Neural cell (in vitro differentiated cells): ENCODE data around the gene RNLS.

ENCODE experiments used
- EP300 ChIP-seq: fragments of 450-650 bp; conservative IDR thresholded peaks from 2 replicates; pipeline ENCODE4 v1.6.1; 2014; ENCODE audit warnings: antibody characterized with exemption, mild to moderate bottlenecking, moderate library complexity; ENCODE audit not compliant: poor library complexity, severe bottlenecking
- EZH2 ChIP-seq: fragments of 200-600, 300-800 bp; shearing (Covaris generic), sonication (generic); IDR thresholded peaks from 2 replicates; pipeline ENCODE4 v1.6.1; 2014; ENCODE audit warnings: antibody characterized with exemption, low read length, borderline replicate concordance, mild to moderate bottlenecking; ENCODE audit not compliant: insufficient read depth, poor library complexity, severe bottlenecking
- MXI1 ChIP-seq: fragments of 450-650 bp; conservative IDR thresholded peaks from 2 replicates; pipeline ENCODE4 v1.6.1; 2014; ENCODE audit warnings: antibody characterized with exemption, mild to moderate bottlenecking; ENCODE audit not compliant: poor library complexity, severe bottlenecking
- POLR2AphosphoS5 ChIP-seq: IDR thresholded peaks from 2 replicates; pipeline ENCODE4 v1.6.1; 2012
- RAD21 ChIP-seq: fragments of 450-650 bp; conservative IDR thresholded peaks from 2 replicates; pipeline ENCODE4 v1.6.1; 2014; ENCODE audit warnings: antibody characterized with exemption, mild to moderate bottlenecking, moderate library complexity
- SMC3 ChIP-seq: fragments of 450-650 bp; conservative IDR thresholded peaks from 2 replicates; pipeline ENCODE4 v1.6.1; 2014; ENCODE audit warnings: antibody characterized with exemption, mild to moderate bottlenecking, moderate library complexity; ENCODE audit not compliant: poor library complexity
- TAF1 ChIP-seq: IDR thresholded peaks from 2 replicates; pipeline ENCODE4 v1.6.1; 2012; ENCODE audit warnings: low read depth
- TF ChIP-seq, protein P1 (sequence below): fragments of 450-650 bp; IDR thresholded peaks from 2 replicates; pipeline ENCODE4 v1.5.1; 2014; ENCODE audit warnings: antibody characterized with exemption, mild to moderate bottlenecking, moderate library complexity; ENCODE audit not compliant: poor library complexity, severe bottlenecking
- TF ChIP-seq, protein P2 (sequence below): IDR thresholded peaks from 2 replicates; pipeline ENCODE4 v1.6.1; 2012; ENCODE audit warnings: borderline replicate concordance

DNA sequence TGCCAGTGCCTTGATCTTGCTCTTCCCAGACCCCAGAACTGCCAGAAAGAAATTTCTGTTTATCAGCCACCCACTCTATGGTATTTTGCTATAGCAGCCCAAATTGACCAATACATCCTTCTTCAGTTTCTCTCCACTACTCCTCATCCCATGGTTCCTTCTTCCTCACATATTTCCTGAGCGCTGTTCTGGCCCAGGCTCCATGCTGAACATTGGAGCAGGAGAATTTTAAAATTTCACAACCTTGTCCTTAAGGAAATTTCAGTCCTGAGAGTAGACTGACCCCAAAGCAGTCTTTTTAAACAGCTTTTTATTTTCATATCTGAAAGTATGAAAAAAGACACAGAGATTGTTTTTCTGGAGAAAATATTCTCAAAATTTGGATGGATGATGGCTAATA is 297.1 kb downstream of the RNLS start:
- TF ChIP-seq RAD21 (no peak), TAF1 (no peak), EZH2 (no peak), EP300 (no peak), SMC3 (no peak), POLR2AphosphoS5 (no peak), MXI1 (no peak)
- TF ChIP-seq, protein P1, sequence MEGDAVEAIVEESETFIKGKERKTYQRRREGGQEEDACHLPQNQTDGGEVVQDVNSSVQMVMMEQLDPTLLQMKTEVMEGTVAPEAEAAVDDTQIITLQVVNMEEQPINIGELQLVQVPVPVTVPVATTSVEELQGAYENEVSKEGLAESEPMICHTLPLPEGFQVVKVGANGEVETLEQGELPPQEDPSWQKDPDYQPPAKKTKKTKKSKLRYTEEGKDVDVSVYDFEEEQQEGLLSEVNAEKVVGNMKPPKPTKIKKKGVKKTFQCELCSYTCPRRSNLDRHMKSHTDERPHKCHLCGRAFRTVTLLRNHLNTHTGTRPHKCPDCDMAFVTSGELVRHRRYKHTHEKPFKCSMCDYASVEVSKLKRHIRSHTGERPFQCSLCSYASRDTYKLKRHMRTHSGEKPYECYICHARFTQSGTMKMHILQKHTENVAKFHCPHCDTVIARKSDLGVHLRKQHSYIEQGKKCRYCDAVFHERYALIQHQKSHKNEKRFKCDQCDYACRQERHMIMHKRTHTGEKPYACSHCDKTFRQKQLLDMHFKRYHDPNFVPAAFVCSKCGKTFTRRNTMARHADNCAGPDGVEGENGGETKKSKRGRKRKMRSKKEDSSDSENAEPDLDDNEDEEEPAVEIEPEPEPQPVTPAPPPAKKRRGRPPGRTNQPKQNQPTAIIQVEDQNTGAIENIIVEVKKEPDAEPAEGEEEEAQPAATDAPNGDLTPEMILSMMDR = no peak
- TF ChIP-seq, protein P2, sequence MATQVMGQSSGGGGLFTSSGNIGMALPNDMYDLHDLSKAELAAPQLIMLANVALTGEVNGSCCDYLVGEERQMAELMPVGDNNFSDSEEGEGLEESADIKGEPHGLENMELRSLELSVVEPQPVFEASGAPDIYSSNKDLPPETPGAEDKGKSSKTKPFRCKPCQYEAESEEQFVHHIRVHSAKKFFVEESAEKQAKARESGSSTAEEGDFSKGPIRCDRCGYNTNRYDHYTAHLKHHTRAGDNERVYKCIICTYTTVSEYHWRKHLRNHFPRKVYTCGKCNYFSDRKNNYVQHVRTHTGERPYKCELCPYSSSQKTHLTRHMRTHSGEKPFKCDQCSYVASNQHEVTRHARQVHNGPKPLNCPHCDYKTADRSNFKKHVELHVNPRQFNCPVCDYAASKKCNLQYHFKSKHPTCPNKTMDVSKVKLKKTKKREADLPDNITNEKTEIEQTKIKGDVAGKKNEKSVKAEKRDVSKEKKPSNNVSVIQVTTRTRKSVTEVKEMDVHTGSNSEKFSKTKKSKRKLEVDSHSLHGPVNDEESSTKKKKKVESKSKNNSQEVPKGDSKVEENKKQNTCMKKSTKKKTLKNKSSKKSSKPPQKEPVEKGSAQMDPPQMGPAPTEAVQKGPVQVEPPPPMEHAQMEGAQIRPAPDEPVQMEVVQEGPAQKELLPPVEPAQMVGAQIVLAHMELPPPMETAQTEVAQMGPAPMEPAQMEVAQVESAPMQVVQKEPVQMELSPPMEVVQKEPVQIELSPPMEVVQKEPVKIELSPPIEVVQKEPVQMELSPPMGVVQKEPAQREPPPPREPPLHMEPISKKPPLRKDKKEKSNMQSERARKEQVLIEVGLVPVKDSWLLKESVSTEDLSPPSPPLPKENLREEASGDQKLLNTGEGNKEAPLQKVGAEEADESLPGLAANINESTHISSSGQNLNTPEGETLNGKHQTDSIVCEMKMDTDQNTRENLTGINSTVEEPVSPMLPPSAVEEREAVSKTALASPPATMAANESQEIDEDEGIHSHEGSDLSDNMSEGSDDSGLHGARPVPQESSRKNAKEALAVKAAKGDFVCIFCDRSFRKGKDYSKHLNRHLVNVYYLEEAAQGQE = no peak
